Sigmoid colon (tissue), 4 donors: ENCODE results near the gene TAS1R1.

Source experiments
- POLR2AphosphoS5 ChIP-seq, 4 donors: sonication (generic); formaldehyde crosslinking; IDR thresholded peaks; one replicate each; pipeline ENCODE4 v1.6.1; 2017; ENCODE audit warnings: antibody characterized with exemption in 4 of 4
- TF ChIP-seq, protein P1 (sequence below), 4 experiments: fragments of 450-650 bp in 3 of 4; fragments of 200-600 bp in 1 of 4; IDR thresholded peaks; one replicate each; pipeline ENCODE4 v1.5.1; 2016 to 2019; ENCODE audit warnings: antibody characterized with exemption in 4 of 4, mild to moderate bottlenecking in 3 of 4, moderate library complexity in 2 of 4

DNA sequence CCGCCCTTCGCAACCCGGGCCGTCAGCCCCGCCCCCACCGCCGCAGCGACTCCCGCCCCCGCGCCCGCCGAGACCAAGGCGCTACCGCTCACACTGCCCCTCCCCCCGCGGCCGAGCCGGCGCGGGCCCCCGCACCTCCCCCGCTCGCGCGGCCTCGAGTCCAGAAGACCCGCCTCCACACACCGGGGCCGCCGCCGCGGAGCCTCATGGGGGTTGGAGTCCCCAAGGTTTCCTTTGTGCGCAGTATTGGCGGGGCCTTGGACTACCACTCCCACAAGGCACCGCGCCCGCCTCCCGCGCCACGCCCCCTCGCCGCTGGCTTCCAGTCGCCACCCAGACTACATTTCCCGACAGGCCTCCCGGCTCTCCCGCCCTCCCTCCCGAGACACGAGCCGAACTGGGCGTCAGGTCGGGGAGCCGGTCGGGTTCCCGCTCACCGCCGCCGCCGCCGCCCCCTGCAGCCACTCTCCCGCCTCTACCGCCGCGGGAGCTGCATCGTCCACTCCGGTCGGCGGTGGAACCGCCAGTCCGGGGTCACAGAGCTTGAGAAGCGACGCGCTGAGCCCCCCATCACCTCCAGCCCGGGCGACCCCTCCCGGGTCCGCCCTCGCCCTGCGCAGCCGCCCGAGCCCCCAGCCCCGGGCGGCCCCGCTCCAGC, 58.4 kb downstream of the TAS1R1 start, which contains the start of gene PHF13:
- TF ChIP-seq POLR2AphosphoS5 (IDR thresholded peaks at IDR 0.05) = peak; percentile 89 to 94 (median 90)
- TF ChIP-seq, protein P1, sequence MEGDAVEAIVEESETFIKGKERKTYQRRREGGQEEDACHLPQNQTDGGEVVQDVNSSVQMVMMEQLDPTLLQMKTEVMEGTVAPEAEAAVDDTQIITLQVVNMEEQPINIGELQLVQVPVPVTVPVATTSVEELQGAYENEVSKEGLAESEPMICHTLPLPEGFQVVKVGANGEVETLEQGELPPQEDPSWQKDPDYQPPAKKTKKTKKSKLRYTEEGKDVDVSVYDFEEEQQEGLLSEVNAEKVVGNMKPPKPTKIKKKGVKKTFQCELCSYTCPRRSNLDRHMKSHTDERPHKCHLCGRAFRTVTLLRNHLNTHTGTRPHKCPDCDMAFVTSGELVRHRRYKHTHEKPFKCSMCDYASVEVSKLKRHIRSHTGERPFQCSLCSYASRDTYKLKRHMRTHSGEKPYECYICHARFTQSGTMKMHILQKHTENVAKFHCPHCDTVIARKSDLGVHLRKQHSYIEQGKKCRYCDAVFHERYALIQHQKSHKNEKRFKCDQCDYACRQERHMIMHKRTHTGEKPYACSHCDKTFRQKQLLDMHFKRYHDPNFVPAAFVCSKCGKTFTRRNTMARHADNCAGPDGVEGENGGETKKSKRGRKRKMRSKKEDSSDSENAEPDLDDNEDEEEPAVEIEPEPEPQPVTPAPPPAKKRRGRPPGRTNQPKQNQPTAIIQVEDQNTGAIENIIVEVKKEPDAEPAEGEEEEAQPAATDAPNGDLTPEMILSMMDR (IDR thresholded peaks at IDR 0.05) = no peak
